ENCODE results near the gene SUCO.

DNA sequence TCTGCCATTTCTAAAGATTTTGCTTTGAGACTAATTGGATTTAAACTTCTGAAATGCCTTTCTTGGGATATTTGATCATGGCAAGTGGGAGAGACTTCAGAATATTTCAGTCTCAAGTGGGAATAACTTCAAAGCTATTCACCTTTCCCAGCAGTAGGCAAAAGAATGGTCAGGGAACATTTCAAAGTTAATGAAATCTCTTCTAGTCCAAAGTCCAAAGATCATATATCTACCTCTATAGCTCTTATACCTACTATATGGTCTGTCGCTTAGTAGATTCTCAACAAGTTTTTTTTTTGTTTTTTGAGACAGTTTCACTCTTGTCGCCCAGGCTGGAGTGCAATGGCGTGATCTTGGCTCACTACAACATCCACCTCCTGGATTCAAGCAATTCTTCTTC lies 44.6 kb upstream of the SUCO start:
- TF ChIP-seq, protein P1, sequence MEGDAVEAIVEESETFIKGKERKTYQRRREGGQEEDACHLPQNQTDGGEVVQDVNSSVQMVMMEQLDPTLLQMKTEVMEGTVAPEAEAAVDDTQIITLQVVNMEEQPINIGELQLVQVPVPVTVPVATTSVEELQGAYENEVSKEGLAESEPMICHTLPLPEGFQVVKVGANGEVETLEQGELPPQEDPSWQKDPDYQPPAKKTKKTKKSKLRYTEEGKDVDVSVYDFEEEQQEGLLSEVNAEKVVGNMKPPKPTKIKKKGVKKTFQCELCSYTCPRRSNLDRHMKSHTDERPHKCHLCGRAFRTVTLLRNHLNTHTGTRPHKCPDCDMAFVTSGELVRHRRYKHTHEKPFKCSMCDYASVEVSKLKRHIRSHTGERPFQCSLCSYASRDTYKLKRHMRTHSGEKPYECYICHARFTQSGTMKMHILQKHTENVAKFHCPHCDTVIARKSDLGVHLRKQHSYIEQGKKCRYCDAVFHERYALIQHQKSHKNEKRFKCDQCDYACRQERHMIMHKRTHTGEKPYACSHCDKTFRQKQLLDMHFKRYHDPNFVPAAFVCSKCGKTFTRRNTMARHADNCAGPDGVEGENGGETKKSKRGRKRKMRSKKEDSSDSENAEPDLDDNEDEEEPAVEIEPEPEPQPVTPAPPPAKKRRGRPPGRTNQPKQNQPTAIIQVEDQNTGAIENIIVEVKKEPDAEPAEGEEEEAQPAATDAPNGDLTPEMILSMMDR (IDR thresholded peaks at IDR 0.05) = no peak
- TF ChIP-seq CHD2 (IDR thresholded peaks at IDR 0.05; ENCODE audit: low read length, partially characterized antibody) (no peak), POLR2AphosphoS5 (IDR thresholded peaks at IDR 0.05; ENCODE audit: low read depth, low read length) (no peak), EZH2phosphoT487 (IDR thresholded peaks at IDR 0.05; ENCODE audit: borderline replicate concordance, low read depth) (no peak), SMC3 (IDR thresholded peaks at IDR 0.05; ENCODE audit: low read depth, low read length) (no peak), EP300 (IDR thresholded peaks at IDR 0.05; ENCODE audit: borderline replicate concordance in 1 of 2, low read depth in 1 of 2, low read length in 1 of 2) (no peak), JUND (IDR thresholded peaks at IDR 0.05) (no peak)

Measured in SK-N-SH (cell line).